K562 (cell line): ENCODE data around the gene MAST1. TPM values are rescaled to one million over a fixed set of nuclear protein-coding genes. Genes with fewer than 3 reads are reported as not detected.

Experiments used
- ADNP ChIP-seq: fragments of 200-800 bp; sonication (Bioruptor generic); IDR thresholded peaks from 2 replicates; pipeline ENCODE4 v1.6.1; 2016; ENCODE audit warnings: missing genetic modification characterization, missing compliant biosample characterization
- ETV6 ChIP-seq, 3 experiments: fragments of 150-350 bp in 1 of 3; sonication (generic) in 1 of 3; formaldehyde crosslinking in 1 of 3; IDR thresholded peaks; 2 replicates each; pipeline versions ENCODE4 v1.6.1 to v1.8.0; 2014 to 2022; ENCODE audit warnings: borderline replicate concordance in 2 of 3, low read depth in 2 of 3, antibody characterized with exemption in 1 of 3, low read length in 1 of 3, mild to moderate bottlenecking in 1 of 3, missing genetic modification reagents in 1 of 3
- HNRNPK ChIP-seq: fragments of 200-400 bp; formaldehyde crosslinking; IDR thresholded peaks from one replicate; pipeline ENCODE4 v1.6.1; 2018; ENCODE audit warnings: mild to moderate bottlenecking, low read depth, low read length; ENCODE audit not compliant: poor library complexity, severe bottlenecking
- ILK ChIP-seq: fragments of 450-650 bp; IDR thresholded peaks from 2 replicates; pipeline ENCODE4 v1.6.1; 2016; ENCODE audit warnings: missing genetic modification characterization, low read depth, mild to moderate bottlenecking, missing compliant biosample characterization, moderate library complexity, borderline replicate concordance
- KAT8 ChIP-seq: fragments of 450-650 bp; IDR thresholded peaks from 2 replicates; pipeline ENCODE4 v1.6.1; 2016; ENCODE audit warnings: low read depth, mild to moderate bottlenecking
- PCBP1 ChIP-seq: fragments of 200-400 bp; formaldehyde crosslinking; IDR thresholded peaks from 2 replicates; pipeline ENCODE4 v1.6.1; 2018; ENCODE audit warnings: mild to moderate bottlenecking, low read depth, low read length; ENCODE audit not compliant: poor library complexity, severe bottlenecking
- RBBP5 ChIP-seq: fragments of 200-600 bp; sonication (generic); IDR thresholded peaks from 2 replicates; pipeline ENCODE4 v1.6.1; 2012; ENCODE audit warnings: borderline replicate concordance, mild to moderate bottlenecking, low read length, control low read depth, inconsistent platforms; ENCODE audit not compliant: insufficient read depth, poor library complexity, severe bottlenecking
- TBL1XR1 ChIP-seq, 2 experiments: IDR thresholded peaks; 2 replicates each; pipeline ENCODE4 v1.6.1; 2012; ENCODE audit warnings: improper control_type of control experiment in 2 of 2, low read length in 2 of 2, mild to moderate bottlenecking in 1 of 2
- TFAM ChIP-seq: fragments of 250-450 bp; sonication (Bioruptor Pico); conservative IDR thresholded peaks from 2 replicates; pipeline ENCODE4 v1.5.0; 2021; ENCODE audit warnings: mild to moderate bottlenecking, moderate library complexity
- ZBTB2 ChIP-seq: fragments of 450-650 bp; IDR thresholded peaks from 2 replicates; pipeline ENCODE4 v1.6.1; 2016; ENCODE audit warnings: antibody characterized with exemption
- ZFX ChIP-seq: sonication (generic); formaldehyde crosslinking; IDR thresholded peaks from 2 replicates; pipeline ENCODE4 v1.8.0; 2022; ENCODE audit warnings: mild to moderate bottlenecking, missing genetic modification reagents, moderate library complexity
- polyA plus RNA-seq, 8 experiments: library from polyadenylated mRNA; depleted of rRNA in 4 of 8; stranded (reverse) in 5 of 8; unstranded in 3 of 8; fragments of >200 nt; fragmentation: Nextera tagmentation in 2 of 8; fragmentation: Illumina TruSeq in 1 of 8; extraction: Ambion mirVana in 2 of 8; extraction: Trizol in 1 of 8; gene quantifications; 2 replicates each; pipeline versions ENCODE4 v1.2.1 to v1.2.3, GENCODE V29; 2011 to 2014; ENCODE audit warnings: inconsistent platforms in 1 of 8, missing spikeins in 1 of 8
- total RNA-seq, 7 experiments: library from RNA; depleted of rRNA in 6 of 7; stranded (reverse); fragments of >200 nt in 6 of 7; fragmentation: Illumina TruSeq in 2 of 7; extraction: Trizol in 2 of 7; gene quantifications; 2 replicates each; pipeline versions ENCODE4 v1.2.1 to v1.2.3, GENCODE V29; 2011 to 2021; ENCODE audit warnings: low replicate concordance in 1 of 7
- TF ChIP-seq, protein P1 (sequence below): sonication (generic); formaldehyde crosslinking; IDR thresholded peaks from 2 replicates; pipeline ENCODE4 v1.8.1; 2022; ENCODE audit warnings: missing genetic modification reagents

MAST1 gene
- total and polyA plus RNA-seq, 9 of the 15 experiments (the other 6 are each of a cell fraction or from before 2014, with no cell fraction given): 0.48 to 10.3 (median 3.9) TPM

GRCh38 chr19:12789904-12790619, 48.3 kb upstream of the MAST1 start (continued):
- TF ChIP-seq HNRNPK (no peak), KAT8 (no peak), TBL1XR1 (IDR thresholded peaks at IDR 0.05; ENCODE audit: low read length in 2 of 2) (0 out of 4 replicates have a peak, but pooled peaks of 1 of the 2 experiments have one; percentile 31), ILK (tag) (no peak), RBBP5 (peak; percentile 55), TFAM (CRISPR knock-in tag) (no peak), PCBP1 (peak; percentile 94), ZFX (CRISPR knock-in tag) (peak; percentile 44), ETV6 (IDR thresholded peaks at IDR 0.05; ENCODE audit: borderline replicate concordance in 1 of 2, low read depth in 2 of 2, low read length in 1 of 2) (0 out of 4 replicates have a peak, but pooled peaks of 1 of the 2 experiments have one; percentile 22), ETV6 (CRISPR knock-in tag; IDR thresholded peaks at IDR 0.05; ENCODE audit: borderline replicate concordance) (no peak), ADNP (tag) (no peak), ZBTB2 (no peak)
- TF ChIP-seq, protein P1, sequence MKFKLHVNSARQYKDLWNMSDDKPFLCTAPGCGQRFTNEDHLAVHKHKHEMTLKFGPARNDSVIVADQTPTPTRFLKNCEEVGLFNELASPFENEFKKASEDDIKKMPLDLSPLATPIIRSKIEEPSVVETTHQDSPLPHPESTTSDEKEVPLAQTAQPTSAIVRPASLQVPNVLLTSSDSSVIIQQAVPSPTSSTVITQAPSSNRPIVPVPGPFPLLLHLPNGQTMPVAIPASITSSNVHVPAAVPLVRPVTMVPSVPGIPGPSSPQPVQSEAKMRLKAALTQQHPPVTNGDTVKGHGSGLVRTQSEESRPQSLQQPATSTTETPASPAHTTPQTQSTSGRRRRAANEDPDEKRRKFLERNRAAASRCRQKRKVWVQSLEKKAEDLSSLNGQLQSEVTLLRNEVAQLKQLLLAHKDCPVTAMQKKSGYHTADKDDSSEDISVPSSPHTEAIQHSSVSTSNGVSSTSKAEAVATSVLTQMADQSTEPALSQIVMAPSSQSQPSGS (CRISPR knock-in tag): no peak
